A549 (cell line): ENCODE results near the gene HMCN1. TPM values are rescaled to one million over a fixed set of nuclear protein-coding genes. Genes with fewer than 3 reads are reported as not detected.

ENCODE experiments used
- ATAC-seq, 2 experiments: fragments of 200-7000 bp in 1 of 2; fragments of >200 bp in 1 of 2; cut with Nextera tagmentation in 1 of 2; cut with Tn5 transposase in 1 of 2; 3 replicates each; pipeline versions ENCODE4 v1.8.0 to v1.9.1; 2018 to 2020; ENCODE audit warnings: mild to moderate bottlenecking in 1 of 2, moderate library complexity in 1 of 2
- CTCF ChIA-PET: fragments of 300-600 bp; sonication (Branson Sonifier 250); formaldehyde crosslinking; extraction: SDS; loops from one replicate; lab custom pipeline; 2021; ENCODE audit warnings: antibody characterized with exemption, inconsistent platforms; lab: Yijun Ruan, JAX
- POLR2A ChIA-PET: fragments of 350-600 bp; formaldehyde crosslinking; extraction: SDS; loops from one replicate; lab custom pipeline; 2021; ENCODE audit warnings: antibody characterized with exemption, inconsistent platforms; lab: Yijun Ruan, JAX
- DNase-seq, 2 experiments: peaks; one replicate each; pipeline versions ENCODE4 v3.0.0 to v3.0.0-alpha.2; 2011 to 2016; ENCODE audit warnings: low read depth in 1 of 2, low spot score in 1 of 2
- FAIRE-seq: peaks from 2 replicates; lab custom pipeline; 2011; peaks lifted over from hg19 to GRCh38; lab: Jason Lieb, UNC
- H3K27ac ChIP-seq, 2 experiments: fragments of >200 bp; sonication (Bioruptor Twin); formaldehyde crosslinking; 3 replicates each; pipeline ENCODE4 v1.5.1; 2016 to 2017
- H3K4me1 ChIP-seq: fragments of >200 bp; sonication (Bioruptor Twin); formaldehyde crosslinking; 3 replicates; pipeline ENCODE4 v1.6.1; 2016
- H3K4me2 ChIP-seq: fragments of >200 bp; sonication (Bioruptor Twin); formaldehyde crosslinking; 3 replicates; pipeline ENCODE4 v1.6.1; 2016
- H3K4me3 ChIP-seq: fragments of >200 bp; sonication (Bioruptor Twin); formaldehyde crosslinking; 3 replicates; pipeline ENCODE4 v1.5.1; 2016
- H3K9me3 ChIP-seq: fragments of >200 bp; sonication (Bioruptor Twin); formaldehyde crosslinking; 3 replicates; pipeline ENCODE4 v1.6.1; 2016
- BCL3 ChIP-seq: fragments of >200 bp; sonication (Bioruptor Twin); formaldehyde crosslinking; IDR thresholded peaks from 3 replicates; pipeline ENCODE4 v1.6.1; 2016
- CBX8 ChIP-seq: fragments of 200-600 bp; sonication (generic); IDR thresholded peaks from 2 replicates; pipeline ENCODE4 v1.6.1; 2016
- CEBPB ChIP-seq, 2 experiments: fragments of >200 bp in 1 of 2; sonication (Bioruptor Twin) in 1 of 2; formaldehyde crosslinking in 1 of 2; IDR thresholded peaks; 2 replicates each; pipeline ENCODE4 v1.6.1; 2012 to 2016
- CHD2 ChIP-seq: fragments of 150-350 bp; IDR thresholded peaks from 2 replicates; pipeline ENCODE4 v1.6.1; 2014; ENCODE audit warnings: low read length; ENCODE audit not compliant: partially characterized antibody
- CHD4 ChIP-seq: fragments of 200-600 bp; sonication (generic); IDR thresholded peaks from 2 replicates; pipeline ENCODE4 v1.6.1; 2016; ENCODE audit warnings: antibody characterized with exemption, mild to moderate bottlenecking, borderline replicate concordance
- CTCF ChIP-seq: fragments of >200 bp; sonication (Bioruptor Twin); formaldehyde crosslinking; IDR thresholded peaks from 3 replicates; pipeline ENCODE4 v1.5.1; 2016
- FOSB ChIP-seq: fragments of 250-450 bp; sonication (Bioruptor Pico); IDR thresholded peaks from 2 replicates; pipeline ENCODE4 v1.5.0; 2020; ENCODE audit warnings: mild to moderate bottlenecking, moderate library complexity
- FOXS1 ChIP-seq: fragments of 250-450 bp; sonication (Bioruptor Pico); IDR thresholded peaks from 2 replicates; pipeline ENCODE4 v1.5.0; 2020; ENCODE audit warnings: mild to moderate bottlenecking, moderate library complexity
- HEYL ChIP-seq: fragments of 250-450 bp; sonication (Bioruptor Pico); IDR thresholded peaks from 2 replicates; pipeline ENCODE4 v1.8.0; 2021; ENCODE audit warnings: mild to moderate bottlenecking, moderate library complexity
- HOXB13 ChIP-seq: fragments of 250-450 bp; sonication (Bioruptor Pico); IDR thresholded peaks from 2 replicates; pipeline ENCODE4 v1.5.0; 2020; ENCODE audit warnings: low read depth, mild to moderate bottlenecking, moderate library complexity
- HOXB5 ChIP-seq: fragments of 250-450 bp; sonication (Bioruptor Pico); IDR thresholded peaks from 2 replicates; pipeline ENCODE4 v1.5.0; 2020; ENCODE audit warnings: mild to moderate bottlenecking, moderate library complexity
- JUN ChIP-seq, 2 experiments: fragments of >200 bp; sonication (Bioruptor Twin); formaldehyde crosslinking; IDR thresholded peaks; 2 replicates in 1 of 2; 3 replicates in 1 of 2; pipeline ENCODE4 v1.6.1; 2016 to 2017
- JUNB ChIP-seq: fragments of >200 bp; sonication (Bioruptor Twin); formaldehyde crosslinking; IDR thresholded peaks from 2 replicates; pipeline ENCODE4 v1.6.1; 2016
- KDM5A ChIP-seq: fragments of 200-600 bp; sonication (generic); IDR thresholded peaks from 2 replicates; pipeline ENCODE4 v1.6.1; 2016; ENCODE audit warnings: antibody characterized with exemption, mild to moderate bottlenecking
- MAX ChIP-seq: IDR thresholded peaks from 2 replicates; pipeline ENCODE4 v1.6.1; 2012
- NFE2L2 ChIP-seq: fragments of 150-350 bp; conservative IDR thresholded peaks from 2 replicates; pipeline ENCODE4 v1.6.1; 2014; ENCODE audit warnings: low read length
- NPAS2 ChIP-seq: fragments of 250-450 bp; sonication (Bioruptor Pico); IDR thresholded peaks from 2 replicates; pipeline ENCODE4 v1.8.0; 2022; ENCODE audit warnings: mild to moderate bottlenecking, moderate library complexity, borderline replicate concordance
- RAD21 ChIP-seq, 2 experiments: fragments of >200 bp in 1 of 2; sonication (Bioruptor Twin) in 1 of 2; formaldehyde crosslinking in 1 of 2; IDR thresholded peaks in 1 of 2; conservative IDR thresholded peaks in 1 of 2; 2 replicates in 1 of 2; 3 replicates in 1 of 2; pipeline ENCODE4 v1.6.1; 2012 to 2018; ENCODE audit warnings: inconsistent platforms in 1 of 2
- RARB ChIP-seq: fragments of 250-450 bp; sonication (Bioruptor Pico); IDR thresholded peaks from 2 replicates; pipeline ENCODE4 v1.8.0; 2021; ENCODE audit warnings: mild to moderate bottlenecking, moderate library complexity
- RCOR1 ChIP-seq: fragments of 150-350 bp; IDR thresholded peaks from 2 replicates; pipeline ENCODE4 v1.6.1; 2014; ENCODE audit warnings: antibody characterized with exemption, low read length, low read depth
- REST ChIP-seq: fragments of 200-600 bp; sonication (generic); IDR thresholded peaks from 2 replicates; pipeline ENCODE4 v1.6.1; 2016; ENCODE audit warnings: antibody characterized with exemption, mild to moderate bottlenecking, moderate library complexity
- RFX5 ChIP-seq: fragments of 450-650 bp; IDR thresholded peaks from 2 replicates; pipeline ENCODE4 v1.7.1; 2014; ENCODE audit warnings: antibody characterized with exemption, mild to moderate bottlenecking, moderate library complexity
- RNF2 ChIP-seq: fragments of 200-600 bp; sonication (generic); IDR thresholded peaks from 2 replicates; pipeline ENCODE4 v1.6.1; 2016; ENCODE audit warnings: low read depth, mild to moderate bottlenecking, antibody characterized with exemption, moderate library complexity, borderline replicate concordance
- ZFP36 ChIP-seq: fragments of 450-650 bp; IDR thresholded peaks from 2 replicates; pipeline ENCODE4 v1.6.1; 2014; ENCODE audit warnings: borderline replicate concordance; ENCODE audit not compliant: partially characterized antibody
- ZNF302 ChIP-seq: fragments of 250-450 bp; sonication (Bioruptor Pico); IDR thresholded peaks from 2 replicates; pipeline ENCODE4 v1.9.0; 2021; ENCODE audit warnings: inconsistent platforms, mild to moderate bottlenecking, moderate library complexity
- WGBS: methylation state at CpG from one replicate; pipeline ENCODE4 v1.1.6; 2017; ENCODE audit errors: missing lambda C conversion rate; 5-methylcytosine and 5-hydroxymethylcytosine counted together
- polyA plus RNA-seq, 4 experiments: library from polyadenylated mRNA; depleted of rRNA in 3 of 4; stranded (reverse); fragments of >200 nt; fragmentation: RNase III in 1 of 4; extraction: RNeasy Plus Mini Kit Qiagen cat#74134 plus additional on column Dnase treatment in 1 of 4; gene quantifications; 2 replicates in 3 of 4; 3 replicates in 1 of 4; pipeline ENCODE4 v1.2.3, GENCODE V29; 2011 to 2017

The HMCN1 gene
- polyA plus RNA-seq, 2 of the 4 experiments (the other 2 are of a cell fraction), result 0.03 to 0.06 TPM

- POLR2A ChIA-PET, result no interaction called here
- Histone ChIP-seq H3K27ac (no peak overlapping the region), H3K4me2 (no peak overlapping the region), H3K4me3 (no peak overlapping the region), H3K9me3 (no peaks in the 10 kb centered on the region), H3K4me1 (no peaks in the 10 kb centered on the region)
- FAIRE-seq (no peak), ATAC-seq (no peak), DNase-seq (no peak)
- TF ChIP-seq HOXB13 (no peak), CEBPB (IDR thresholded peaks at IDR 0.05) (0 out of 4 replicates have a peak, but pooled peaks of 1 of the 2 experiments have one; percentile 22), NPAS2 (no peak), JUNB (no peak), ZNF302 (CRISPR knock-in tag) (no peak), KDM5A (no peak)
- whole genome bisulfite sequencing, result 0% methylated on average over 1 of the region's 1 CpG
- CTCF ChIA-PET, result no interaction called here
Measured at GRCh38 chr1:186059311-186059710, 325.1 kb downstream of the HMCN1 start.

- H3K4me2 ChIP-seq, result no peak overlapping the region
- no peak for ATAC-seq
- H3K27ac ChIP-seq, result no peak overlapping the region
- CTCF ChIA-PET, result no interaction called here
- DNase-seq, result no peak
- 30% methylated on average over 4 of the region's 4 CpGs for WGBS
- no peak overlapping the region for H3K4me3 ChIP-seq
- no peaks in the 10 kb centered on the region for H3K4me1 ChIP-seq
- no peak for TF ChIP-seq FOXS1
- no peak for TF ChIP-seq NPAS2
- no peak for TF ChIP-seq RCOR1
- no peak for TF ChIP-seq JUN (IDR thresholded peaks at IDR 0.05)
- no peak for TF ChIP-seq JUNB
- TF ChIP-seq KDM5A, result no peak
- no peak for TF ChIP-seq ZNF302 (CRISPR knock-in tag)
- TF ChIP-seq HOXB5 (CRISPR knock-in tag), result no peak
- no peak for FAIRE-seq
- POLR2A ChIA-PET, result no interaction called here
- no peaks in the 10 kb centered on the region for H3K9me3 ChIP-seq
Measured at GRCh38 chr1:186059752-186060151, 325.6 kb downstream of the HMCN1 start.

- ATAC-seq, result no peak
- DNase-seq, result no peak
- no peak for TF ChIP-seq FOSB
- TF ChIP-seq MAX, result no peak
- TF ChIP-seq RNF2, result no peak
- TF ChIP-seq REST, result no peak
- no peak for TF ChIP-seq BCL3
- no peak for TF ChIP-seq RARB (CRISPR knock-in tag)
- TF ChIP-seq CBX8, result no peak
- TF ChIP-seq KDM5A, result no peak
- TF ChIP-seq NFE2L2, result no peak
- TF ChIP-seq ZFP36, result no peak
- no peak for TF ChIP-seq CHD4
- no peak for TF ChIP-seq RFX5
- no peak for TF ChIP-seq JUNB
- no peak for TF ChIP-seq HEYL (CRISPR knock-in tag)
- no peak for TF ChIP-seq RAD21 (conservative IDR thresholded peaks at IDR 0.05 in 1 of 2, IDR thresholded peaks at IDR 0.05 in 1 of 2)
- no peak for TF ChIP-seq CTCF
- TF ChIP-seq CHD2, result no peak
- H3K4me2 ChIP-seq, result no peak overlapping the region
- H3K9me3 ChIP-seq, result no peaks in the 10 kb centered on the region
- no peak overlapping the region for H3K27ac ChIP-seq
- FAIRE-seq, result no peak
- ChIA-PET CTCF (no interaction called here), POLR2A (no interaction called here)
- H3K4me1 ChIP-seq, result no peaks in the 10 kb centered on the region
- H3K4me3 ChIP-seq, result no peak overlapping the region
Measured at GRCh38 chr1:186060226-186060625, 326.0 kb downstream of the HMCN1 start.
